SK-N-MC (cell line): ENCODE data around the gene FZD7.

ENCODE experiments used
- DNase-seq: peaks from one replicate; pipeline ENCODE4 v3.0.0-alpha.2; 2011; ENCODE audit warnings: low read depth, low spot score
- H3K27ac ChIP-seq: fragments of 200-600 bp; sonication (generic); 2 replicates; pipeline ENCODE4 v1.5.1; 2016; ENCODE audit warnings: mixed run types
- H3K36me3 ChIP-seq: fragments of 200-600 bp; sonication (generic); 2 replicates; pipeline ENCODE4 v1.6.1; 2017; ENCODE audit warnings: antibody characterized with exemption, low read length, mixed read lengths; ENCODE audit not compliant: insufficient read depth
- H3K4me3 ChIP-seq: fragments of 200-600 bp; sonication (generic); 2 replicates; pipeline ENCODE4 v1.5.1; 2016
- H3K9ac ChIP-seq: fragments of 200-600 bp; sonication (generic); 2 replicates; pipeline ENCODE4 v1.8.0; 2017; ENCODE audit warnings: mixed run types, mixed read lengths; ENCODE audit not compliant: insufficient read length
- H3K9me3 ChIP-seq: fragments of 200-600 bp; sonication (generic); 2 replicates; pipeline ENCODE4 v1.6.1; 2017; ENCODE audit warnings: low read depth, mild to moderate bottlenecking, antibody characterized with exemption, low read length, moderate library complexity, mixed read lengths
- EZH2 ChIP-seq: fragments of 200-600 bp; sonication (generic); IDR thresholded peaks from one replicate; pipeline ENCODE4 v1.6.1; 2017; ENCODE audit warnings: antibody characterized with exemption
- FOXP2 ChIP-seq: optimal IDR thresholded peaks from 2 replicates; pipeline ENCODE3; 2011; ENCODE audit warnings: mild to moderate bottlenecking, moderate library complexity; ENCODE audit not compliant: insufficient read depth; ENCODE audit errors: extremely low read length, control extremely low read depth
- POLR2AphosphoS5 ChIP-seq: IDR thresholded peaks from 2 replicates; pipeline ENCODE4 v1.6.1; 2012; ENCODE audit warnings: mild to moderate bottlenecking, low read depth, low read length, borderline replicate concordance

Gene FZD7

DNA sequence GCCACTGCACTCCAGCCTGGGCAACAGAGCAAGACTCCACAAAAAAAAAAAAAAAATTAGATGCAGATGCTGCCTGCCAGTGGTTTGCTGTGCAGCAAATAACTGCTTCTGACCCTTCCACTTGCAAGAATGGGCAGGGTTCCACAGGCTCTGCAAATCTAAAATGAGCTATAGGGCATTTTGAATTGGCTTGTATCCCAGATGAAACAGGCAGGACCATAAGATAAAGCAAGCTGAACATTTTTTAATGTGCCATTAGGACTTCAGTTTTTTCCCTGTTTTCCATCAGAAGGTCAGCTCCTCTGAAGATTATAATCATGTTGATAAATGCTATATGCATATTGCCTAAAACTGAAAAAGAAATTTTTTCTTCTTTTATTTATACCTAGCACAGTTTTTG, 15.7 kb upstream of the FZD7 start:
- Histone ChIP-seq H3K27ac (no peak overlapping the region), H3K4me3 (no peak overlapping the region), H3K9me3 (no peaks in the 10 kb centered on the region), H3K9ac (no peak overlapping the region), H3K36me3 (no peaks in the 10 kb centered on the region)
- DNase-seq = no peak
- TF ChIP-seq POLR2AphosphoS5 (no peak), EZH2 (no peak), FOXP2 (no peak)

DNA sequence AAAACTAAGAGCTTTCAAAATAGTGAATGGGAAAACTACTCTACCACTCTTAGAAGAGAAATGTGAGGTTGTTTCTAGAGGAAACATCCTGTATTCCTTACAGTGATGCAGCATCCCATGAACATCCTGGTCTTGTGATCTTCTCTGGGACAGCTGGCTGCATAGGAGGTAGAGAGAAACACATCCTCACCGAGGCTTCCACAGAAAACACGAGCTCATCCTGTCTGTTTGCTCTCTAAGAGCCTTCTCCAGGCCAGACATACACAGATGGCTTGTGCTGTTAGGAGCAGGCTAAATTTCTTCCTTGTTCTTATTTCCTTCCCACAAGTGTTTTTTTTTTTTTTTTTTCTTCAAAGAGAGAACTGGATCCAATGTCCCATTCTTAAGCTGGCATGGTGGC, 14.7 kb upstream of the FZD7 start:
- Histone ChIP-seq H3K27ac (no peak overlapping the region), H3K9me3 (no peaks in the 10 kb centered on the region), H3K36me3 (no peaks in the 10 kb centered on the region), H3K4me3 (no peak overlapping the region), H3K9ac (no peak overlapping the region)
- TF ChIP-seq POLR2AphosphoS5 (no peak), EZH2 (no peak), FOXP2 (no peak)
- no peak for DNase-seq

DNA sequence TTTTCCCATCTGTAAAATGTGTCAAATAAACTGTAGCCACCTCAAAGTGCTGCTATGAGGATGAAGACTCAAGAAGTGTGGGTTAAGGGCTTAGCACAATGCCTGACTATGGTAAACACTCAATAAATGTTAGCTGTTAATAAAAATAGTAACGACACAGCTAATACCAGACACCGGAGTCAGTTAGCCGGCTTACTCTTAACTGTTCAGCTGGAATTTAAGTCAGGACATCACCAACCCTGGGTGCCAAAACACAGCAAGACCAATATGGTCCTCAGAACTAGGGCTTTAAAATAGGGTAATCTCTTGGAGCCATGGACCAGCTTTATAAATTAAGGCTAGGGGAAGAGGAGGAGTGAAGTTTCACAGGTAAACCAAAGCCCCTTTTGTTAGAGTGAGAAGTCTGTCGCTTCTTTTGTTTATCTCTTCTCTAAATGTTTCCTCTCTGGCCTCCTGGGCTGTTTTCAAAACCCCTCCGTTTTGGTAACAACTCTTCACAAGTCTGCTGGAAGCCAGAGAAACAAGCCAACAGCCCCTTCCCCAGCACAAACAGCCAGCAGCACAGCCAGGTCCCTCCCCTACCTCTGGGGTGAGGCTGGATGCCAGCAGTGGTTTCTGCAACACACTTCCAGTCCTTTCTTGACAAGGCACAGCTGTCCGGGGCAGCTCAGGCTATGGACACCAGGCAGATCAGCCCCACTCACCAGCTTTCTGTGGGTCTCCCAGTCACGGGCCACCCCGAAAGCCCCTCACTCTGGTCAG, 13.8 kb upstream of the FZD7 start:
- H3K36me3 ChIP-seq = no peaks in the 10 kb centered on the region
- H3K27ac ChIP-seq = no peak overlapping the region
- no peaks in the 10 kb centered on the region for H3K9me3 ChIP-seq
- H3K9ac ChIP-seq = no peak overlapping the region
- H3K4me3 ChIP-seq = no peak overlapping the region
- no peak for TF ChIP-seq EZH2
- TF ChIP-seq FOXP2 = no peak
- no peak for TF ChIP-seq POLR2AphosphoS5
- no peak for DNase-seq

DNA sequence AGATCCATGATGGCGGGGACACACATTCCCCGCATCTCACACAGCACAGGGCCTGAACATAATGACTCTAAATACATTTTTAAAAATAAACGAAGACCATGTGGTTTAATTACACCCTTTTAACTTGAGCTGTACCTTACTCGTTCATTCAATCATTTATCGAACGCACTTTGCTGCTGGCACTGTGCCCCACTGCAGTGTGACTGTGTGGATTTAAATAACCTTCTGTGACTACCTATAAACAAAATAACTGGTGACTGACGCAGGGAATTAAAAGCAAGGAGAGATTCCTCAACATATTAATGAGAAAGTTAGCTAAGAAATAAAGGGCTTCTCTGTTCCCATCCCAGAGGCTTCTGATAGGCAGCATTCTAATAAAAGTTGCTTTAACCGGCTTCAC, 10.9 kb upstream of the FZD7 start:
- Histone ChIP-seq H3K4me3 (no peak overlapping the region), H3K36me3 (no peaks in the 10 kb centered on the region), H3K9me3 (no peaks in the 10 kb centered on the region), H3K27ac (no peak overlapping the region), H3K9ac (no peak overlapping the region)
- no peak for TF ChIP-seq POLR2AphosphoS5
- TF ChIP-seq EZH2 = no peak
- TF ChIP-seq FOXP2 = no peak
- no peak for DNase-seq

DNA sequence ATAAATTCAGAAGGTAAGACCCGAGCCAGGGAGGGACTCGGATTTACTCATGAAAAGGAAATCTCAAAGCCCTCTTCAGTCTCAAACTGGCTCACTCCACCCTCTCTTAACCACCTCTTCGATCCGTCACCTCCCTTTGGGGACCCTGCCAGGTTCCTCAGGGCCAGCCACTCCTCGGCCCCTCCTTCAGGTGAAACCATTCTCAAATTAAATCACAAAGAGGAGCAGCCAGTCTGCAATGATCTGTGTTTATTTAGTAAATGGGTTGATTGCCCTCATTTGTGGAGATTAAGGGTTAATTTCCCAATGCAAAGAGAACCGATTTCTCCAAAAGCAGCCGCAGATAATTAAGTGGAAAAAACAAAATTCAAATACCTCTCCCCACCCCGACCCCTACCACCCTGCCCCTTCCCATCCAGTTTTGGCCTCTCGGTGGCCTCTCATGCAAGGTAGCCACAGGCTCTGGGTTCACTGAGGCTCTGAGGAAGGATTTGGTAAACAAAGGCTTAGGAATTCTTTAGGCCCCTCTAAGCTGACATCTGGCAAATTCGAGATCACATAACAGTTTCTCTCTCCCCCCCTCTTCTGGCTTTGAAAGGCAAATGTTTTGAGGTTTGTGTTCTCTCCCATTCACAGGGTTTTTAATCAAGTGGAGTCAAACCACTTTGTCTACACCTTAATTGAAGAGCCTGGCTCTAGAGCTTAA, 10.3 kb upstream of the FZD7 start:
- no peaks in the 10 kb centered on the region for H3K36me3 ChIP-seq
- no peak for DNase-seq
- no peaks in the 10 kb centered on the region for H3K9me3 ChIP-seq
- H3K4me3 ChIP-seq = no peak overlapping the region
- no peak overlapping the region for H3K9ac ChIP-seq
- TF ChIP-seq POLR2AphosphoS5 (no peak), EZH2 (no peak), FOXP2 (no peak)
- no peak overlapping the region for H3K27ac ChIP-seq

DNA sequence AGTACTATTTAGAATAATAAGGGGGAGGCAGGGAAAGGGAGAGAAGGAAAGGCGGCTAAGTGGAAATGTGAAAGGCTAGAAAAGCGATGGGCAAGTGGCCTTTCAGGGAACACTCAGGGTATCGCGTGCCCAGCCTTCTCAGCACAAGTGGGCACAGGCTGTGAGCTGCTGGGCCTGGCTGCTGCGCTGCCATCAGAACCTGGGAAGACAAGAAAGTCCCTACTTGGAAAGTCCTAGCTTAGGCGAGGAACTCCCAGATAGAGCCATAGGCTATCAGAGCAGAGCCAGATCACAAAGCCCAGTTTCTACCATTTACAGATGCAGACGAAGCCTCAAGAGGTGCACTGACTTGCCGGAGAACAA, 9.8 kb upstream of the FZD7 start:
- H3K4me3 ChIP-seq = no peak overlapping the region
- H3K36me3 ChIP-seq = no peaks in the 10 kb centered on the region
- H3K9ac ChIP-seq = no peak overlapping the region
- no peaks in the 10 kb centered on the region for H3K9me3 ChIP-seq
- TF ChIP-seq EZH2 = no peak
- TF ChIP-seq FOXP2 = no peak
- no peak for TF ChIP-seq POLR2AphosphoS5
- DNase-seq = no peak
- H3K27ac ChIP-seq = no peak overlapping the region

DNA sequence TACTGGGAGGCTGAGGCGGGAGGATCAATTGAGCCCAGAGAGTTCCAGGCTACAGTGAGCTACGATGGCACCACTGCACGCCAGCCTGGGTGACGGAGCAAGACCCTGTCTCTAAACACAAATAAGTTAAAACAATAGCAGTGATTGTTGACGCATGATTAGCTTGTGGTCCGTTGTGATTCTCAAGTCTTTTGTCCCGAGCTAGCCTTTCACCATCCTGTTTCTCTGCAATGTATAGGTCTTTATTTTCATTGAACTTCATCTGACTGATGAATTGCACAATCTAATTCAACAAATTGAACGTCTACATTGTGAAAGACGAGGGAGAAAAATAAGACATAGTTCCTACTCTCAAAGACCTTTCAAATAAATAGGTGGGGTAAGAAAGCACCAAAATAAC, 8.8 kb upstream of the FZD7 start:
- Histone ChIP-seq H3K4me3 (no peak overlapping the region), H3K9ac (no peak overlapping the region), H3K36me3 (no peaks in the 10 kb centered on the region), H3K27ac (no peak overlapping the region), H3K9me3 (no peaks in the 10 kb centered on the region)
- TF ChIP-seq EZH2 (no peak), FOXP2 (no peak), POLR2AphosphoS5 (no peak)
- DNase-seq = no peak

DNA sequence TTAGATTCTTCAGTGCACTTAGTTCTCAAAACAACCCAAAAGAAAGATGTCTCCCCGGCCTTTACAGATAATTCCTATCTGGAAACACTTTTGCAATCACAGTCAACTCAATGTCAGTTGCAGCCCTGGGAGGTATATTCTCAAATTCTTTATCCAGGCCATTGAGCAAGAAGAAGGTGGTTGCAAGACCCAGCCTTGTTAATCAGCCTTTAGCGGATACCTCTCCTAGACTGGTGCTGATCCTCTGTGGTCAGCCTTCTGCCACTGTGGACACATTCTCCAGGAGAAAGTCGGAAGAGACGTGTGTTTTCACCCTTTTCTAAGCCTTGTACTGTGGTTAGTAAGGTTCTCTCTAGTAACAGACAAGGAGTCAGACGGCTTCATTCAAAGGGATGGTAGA, 7.8 kb upstream of the FZD7 start:
- DNase-seq = no peak
- no peak for TF ChIP-seq FOXP2
- no peak for TF ChIP-seq POLR2AphosphoS5
- TF ChIP-seq EZH2 = no peak
- no peak overlapping the region for H3K4me3 ChIP-seq
- H3K9ac ChIP-seq = no peak overlapping the region
- H3K36me3 ChIP-seq = no peaks in the 10 kb centered on the region
- H3K9me3 ChIP-seq = no peaks in the 10 kb centered on the region
- H3K27ac ChIP-seq = no peak overlapping the region
